DMS114 treated with DMSO at 0.1 percent for 48 hours (cell line): Measurements from ENCODE around the gene MAN1B1.
"Not testable (repeated sequence)": the region's sequence is repeated elsewhere in the genome, so short reads cannot be mapped to it uniquely, and the experiment has no call there.

Experiments used
- DNase-seq: peaks from one replicate; lab custom pipeline; 2025; ENCODE audit not compliant: unreplicated experiment; lab: John Stamatoyannopoulos, UW

MAN1B1 gene

GRCh38 chr9:137126786-137127185, 40.0 kb downstream of the MAN1B1 start:
- no peak for DNase-seq

- DNase-seq = no peak
Measured at GRCh38 chr9:137127301-137128157, 40.7 kb downstream of the MAN1B1 start.

GRCh38 chr9:137128158-137128861, 41.5 kb downstream of the MAN1B1 start:
- no peak for DNase-seq

GRCh38 chr9:137128862-137129455, 42.2 kb downstream of the MAN1B1 start:
- DNase-seq = no peak

GRCh38 chr9:137129456-137130175, 42.8 kb downstream of the MAN1B1 start:
- peak; percentile 78 for DNase-seq

- DNase-seq = no peak
Measured at GRCh38 chr9:137130176-137130755, 43.5 kb downstream of the MAN1B1 start.

GRCh38 chr9:137134191-137134590, 47.4 kb downstream of the MAN1B1 start:
- no peak for DNase-seq

GRCh38 chr9:137135154-137135553, 48.4 kb downstream of the MAN1B1 start:
- DNase-seq = not testable (repeated sequence)

- DNase-seq = no peak
Measured at GRCh38 chr9:137136261-137136880, 49.6 kb downstream of the MAN1B1 start.

- DNase-seq = no peak
Measured at GRCh38 chr9:137136881-137137607, 50.3 kb downstream of the MAN1B1 start.

GRCh38 chr9:137138058-137138721, 51.4 kb downstream of the MAN1B1 start:
- no peak for DNase-seq

- no peak for DNase-seq
Measured at GRCh38 chr9:137138722-137139467, 52.1 kb downstream of the MAN1B1 start, which contains the start of gene GRIN1. GRIN1 (plus strand) TSS chr9:137139154; CDS start chr9:137139487, 333 bp downstream.

GRCh38 chr9:137139468-137140150, 52.8 kb downstream of the MAN1B1 start:
- DNase-seq = no peak

- no peak for DNase-seq
Measured at GRCh38 chr9:137140151-137141012, 53.6 kb downstream of the MAN1B1 start.

- DNase-seq = no peak
Measured at GRCh38 chr9:137141050-137141810, 54.4 kb downstream of the MAN1B1 start.
